ENCODE data around the gene MOSMO.
"Not testable (repeated sequence)": the region's sequence is repeated elsewhere in the genome, so short reads cannot be mapped to it uniquely, and the experiment has no call there.

MOSMO gene

GRCh38 chr16:22031483-22032083 lies 23.7 kb downstream of the MOSMO start:
- no peak for TF ChIP-seq EZH2 (IDR thresholded peaks at IDR 0.05; ENCODE audit: borderline replicate concordance, low read depth, low read length, severe bottlenecking)
- TF ChIP-seq CTCF (IDR thresholded peaks at IDR 0.05; ENCODE audit: borderline replicate concordance, extremely low read depth, low read length, poor library complexity, severe bottlenecking): no peak
- DNase-seq: no peak
- ATAC-seq (ENCODE audit: insufficient read depth, low read depth): no peak

GRCh38 chr16:22034503-22034902 lies 26.6 kb downstream of the MOSMO start:
- DNase-seq (no peak), ATAC-seq (ENCODE audit: insufficient read depth, low read depth) (no peak)
- H3K27ac ChIP-seq (ENCODE audit: low read length): no peak overlapping the region
- no peaks in the 10 kb centered on the region for H3K4me1 ChIP-seq (ENCODE audit: insufficient read depth, low read length)
- peaks cover 13% of the 10 kb centered on the region; the same call in 1 of the 2 replicates for H3K79me2 ChIP-seq (ENCODE audit: insufficient read depth, low read length)
- H3K4me3 ChIP-seq (ENCODE audit: low read depth in 1 of 2, low read length in 2 of 2): no peak overlapping the region
- H4K20me1 ChIP-seq (ENCODE audit: insufficient read depth, low read length): no peaks in the 10 kb centered on the region
- H3K27me3 ChIP-seq (ENCODE audit: insufficient read depth, low read length, poor library complexity): no peaks in the 10 kb centered on the region
- 0 out of 2 replicates have a peak, but pooled peaks cover 6% of the 10 kb centered on the region for H3K36me3 ChIP-seq (ENCODE audit: insufficient read depth, low read length)
- no peak overlapping the region for H3K9ac ChIP-seq (ENCODE audit: low read depth, low read length)
- no peak overlapping the region for H2AFZ ChIP-seq (ENCODE audit: low read depth, low read length)
- H3K9me3 ChIP-seq (ENCODE audit: insufficient read depth, low read length, severe bottlenecking): no peaks in the 10 kb centered on the region
- TF ChIP-seq EZH2 (IDR thresholded peaks at IDR 0.05; ENCODE audit: borderline replicate concordance, low read depth, low read length, severe bottlenecking): no peak
- no peak for TF ChIP-seq CTCF (IDR thresholded peaks at IDR 0.05; ENCODE audit: borderline replicate concordance, extremely low read depth, low read length, poor library complexity, severe bottlenecking)
- H3K4me2 ChIP-seq (ENCODE audit: insufficient read depth, low read length): no peak overlapping the region

More at GRCh38 chr16:22031483-22032083, 23.7 kb downstream of the MOSMO start:
- Histone ChIP-seq H3K79me2 (ENCODE audit: insufficient read depth, low read length) (peaks cover 14% of the 10 kb centered on the region; the same call in 1 of the 2 replicates), H3K9ac (ENCODE audit: low read depth, low read length) (no peak overlapping the region), H3K9me3 (ENCODE audit: insufficient read depth, low read length, severe bottlenecking) (no peaks in the 10 kb centered on the region), H3K36me3 (ENCODE audit: insufficient read depth, low read length) (no peaks in the 10 kb centered on the region), H3K27me3 (ENCODE audit: insufficient read depth, low read length, poor library complexity) (no peaks in the 10 kb centered on the region), H3K27ac (ENCODE audit: low read length) (no peak overlapping the region), H3K4me1 (ENCODE audit: insufficient read depth, low read length) (no peaks in the 10 kb centered on the region), H3K4me3 (ENCODE audit: low read depth in 1 of 2, low read length in 2 of 2) (no peak overlapping the region), H4K20me1 (ENCODE audit: insufficient read depth, low read length) (0 out of 2 replicates have a peak, but pooled peaks cover 3% of the 10 kb centered on the region), H2AFZ (ENCODE audit: low read depth, low read length) (no peak overlapping the region), H3K4me2 (ENCODE audit: insufficient read depth, low read length) (no peak overlapping the region)

GRCh38 chr16:22035153-22035552 lies 27.2 kb downstream of the MOSMO start:
- Histone ChIP-seq H4K20me1 (ENCODE audit: insufficient read depth, low read length) (no peaks in the 10 kb centered on the region), H3K4me3 (ENCODE audit: low read depth in 1 of 2, low read length in 2 of 2) (no peak overlapping the region), H3K9me3 (ENCODE audit: insufficient read depth, low read length, severe bottlenecking) (no peaks in the 10 kb centered on the region), H2AFZ (ENCODE audit: low read depth, low read length) (no peak overlapping the region), H3K36me3 (ENCODE audit: insufficient read depth, low read length) (0 out of 2 replicates have a peak, but pooled peaks cover 6% of the 10 kb centered on the region), H3K27me3 (ENCODE audit: insufficient read depth, low read length, poor library complexity) (no peaks in the 10 kb centered on the region), H3K9ac (ENCODE audit: low read depth, low read length) (no peak overlapping the region), H3K4me1 (ENCODE audit: insufficient read depth, low read length) (no peaks in the 10 kb centered on the region), H3K79me2 (ENCODE audit: insufficient read depth, low read length) (peaks cover 8% of the 10 kb centered on the region; the same call in 1 of the 2 replicates), H3K27ac (ENCODE audit: low read length) (no peak overlapping the region), H3K4me2 (ENCODE audit: insufficient read depth, low read length) (no peak overlapping the region)
- DNase-seq (no peak), ATAC-seq (ENCODE audit: insufficient read depth, low read depth) (no peak)
- TF ChIP-seq EZH2 (IDR thresholded peaks at IDR 0.05; ENCODE audit: borderline replicate concordance, low read depth, low read length, severe bottlenecking): no peak
- no peak for TF ChIP-seq CTCF (IDR thresholded peaks at IDR 0.05; ENCODE audit: borderline replicate concordance, extremely low read depth, low read length, poor library complexity, severe bottlenecking)

GRCh38 chr16:22043882-22044281 lies 36.0 kb downstream of the MOSMO start:
- not testable (repeated sequence) for H4K20me1 ChIP-seq (ENCODE audit: insufficient read depth, low read length); H3K27ac ChIP-seq (ENCODE audit: low read length); H3K9ac ChIP-seq (ENCODE audit: low read depth, low read length); H3K27me3 ChIP-seq (ENCODE audit: insufficient read depth, low read length, poor library complexity); ATAC-seq (ENCODE audit: insufficient read depth, low read depth); H3K4me2 ChIP-seq (ENCODE audit: insufficient read depth, low read length); H3K4me3 ChIP-seq (ENCODE audit: low read depth in 1 of 2, low read length in 2 of 2); DNase-seq; H3K4me1 ChIP-seq (ENCODE audit: insufficient read depth, low read length); H3K9me3 ChIP-seq (ENCODE audit: insufficient read depth, low read length, severe bottlenecking); H3K36me3 ChIP-seq (ENCODE audit: insufficient read depth, low read length); H2AFZ ChIP-seq (ENCODE audit: low read depth, low read length); H3K79me2 ChIP-seq (ENCODE audit: insufficient read depth, low read length)

- H3K27me3 ChIP-seq (ENCODE audit: insufficient read depth, low read length, poor library complexity); DNase-seq; H3K4me3 ChIP-seq (ENCODE audit: low read depth in 1 of 2, low read length in 2 of 2); ATAC-seq (ENCODE audit: insufficient read depth, low read depth); H3K9ac ChIP-seq (ENCODE audit: low read depth, low read length); H3K36me3 ChIP-seq (ENCODE audit: insufficient read depth, low read length); H3K9me3 ChIP-seq (ENCODE audit: insufficient read depth, low read length, severe bottlenecking); H3K79me2 ChIP-seq (ENCODE audit: insufficient read depth, low read length); H3K4me2 ChIP-seq (ENCODE audit: insufficient read depth, low read length); H4K20me1 ChIP-seq (ENCODE audit: insufficient read depth, low read length); H3K4me1 ChIP-seq (ENCODE audit: insufficient read depth, low read length); H2AFZ ChIP-seq (ENCODE audit: low read depth, low read length); H3K27ac ChIP-seq (ENCODE audit: low read length): not testable (repeated sequence)
Observed at GRCh38 chr16:22045888-22046287, 38.0 kb downstream of the MOSMO start.

Measured in DND-41 (cell line).